Adipocyte (in vitro differentiated cells): ENCODE data around the gene TACC2.
"Not testable (repeated sequence)": the region's sequence is repeated elsewhere in the genome, so short reads cannot be mapped to it uniquely, and the experiment has no call there.

Source experiments
- DNase-seq: peaks from one replicate; pipeline ENCODE4 v3.0.0-alpha.2; 2015; ENCODE audit warnings: low read depth
- H3K27me3 ChIP-seq: replicated peaks from 2 replicates; pipeline ENCODE4 v1.7.0; 2013; ENCODE audit warnings: mild to moderate bottlenecking, low read length, moderate library complexity; ENCODE audit not compliant: control insufficient read depth, insufficient read depth
- H3K36me3 ChIP-seq: 2 replicates; pipeline ENCODE4 v1.7.0; 2013; ENCODE audit warnings: low read length, mild to moderate bottlenecking, moderate library complexity; ENCODE audit not compliant: control insufficient read depth, insufficient read depth, severe bottlenecking
- H3K4me1 ChIP-seq: 2 replicates; pipeline ENCODE4 v1.7.0; 2013; ENCODE audit warnings: mild to moderate bottlenecking, low read length, moderate library complexity; ENCODE audit not compliant: control insufficient read depth, insufficient read depth
- H3K4me3 ChIP-seq: 2 replicates; pipeline ENCODE4 v1.7.0; 2013; ENCODE audit warnings: mild to moderate bottlenecking, low read length, moderate library complexity
- H3K9ac ChIP-seq: 2 replicates; pipeline ENCODE4 v1.7.0; 2013; ENCODE audit warnings: mild to moderate bottlenecking, low read length, moderate library complexity
- H3K9me3 ChIP-seq: 2 replicates; pipeline ENCODE4 v1.7.0; 2013; ENCODE audit warnings: mild to moderate bottlenecking, low read length, moderate library complexity; ENCODE audit not compliant: control insufficient read depth

The TACC2 gene

GRCh38 chr10:122099562-122099961 is 110.6 kb downstream of the TACC2 start:
- H3K9ac ChIP-seq = peak overlapping the region; percentile 45
- no peak overlapping the region for H3K4me3 ChIP-seq
- DNase-seq = no peak
- no peaks in the 10 kb centered on the region for H3K9me3 ChIP-seq
- H3K4me1 ChIP-seq = peaks cover 41% of the 10 kb centered on the region
- peaks cover 11% of the 10 kb centered on the region for H3K27me3 ChIP-seq
- H3K36me3 ChIP-seq = no peaks in the 10 kb centered on the region

- no peaks in the 10 kb centered on the region for H3K36me3 ChIP-seq
- H3K27me3 ChIP-seq = peaks cover 6% of the 10 kb centered on the region
- no peaks in the 10 kb centered on the region for H3K9me3 ChIP-seq
- DNase-seq = no peak
- peaks cover 38% of the 10 kb centered on the region for H3K4me1 ChIP-seq
- no peak overlapping the region for H3K9ac ChIP-seq
- no peak overlapping the region for H3K4me3 ChIP-seq
Measured at GRCh38 chr10:122102146-122102868, 113.3 kb downstream of the TACC2 start.

- H3K27me3 ChIP-seq = peaks cover 6% of the 10 kb centered on the region
- peak; percentile 65 for DNase-seq
- H3K9ac ChIP-seq = no peak overlapping the region
- peaks cover 35% of the 10 kb centered on the region for H3K4me1 ChIP-seq
- no peak overlapping the region for H3K4me3 ChIP-seq
- no peaks in the 10 kb centered on the region for H3K36me3 ChIP-seq
- no peaks in the 10 kb centered on the region for H3K9me3 ChIP-seq
Measured at GRCh38 chr10:122102869-122103525, 114.0 kb downstream of the TACC2 start.

GRCh38 chr10:122103592-122103991 is 114.6 kb downstream of the TACC2 start:
- Histone ChIP-seq H3K27me3 (peaks cover 6% of the 10 kb centered on the region), H3K36me3 (no peaks in the 10 kb centered on the region), H3K4me1 (peaks cover 29% of the 10 kb centered on the region), H3K4me3 (no peak overlapping the region), H3K9me3 (no peaks in the 10 kb centered on the region), H3K9ac (no peak overlapping the region)
- no peak for DNase-seq

GRCh38 chr10:122108786-122109185 is 119.8 kb downstream of the TACC2 start:
- DNase-seq, H3K36me3 ChIP-seq, H3K4me1 ChIP-seq, H3K9me3 ChIP-seq, H3K27me3 ChIP-seq, H3K9ac ChIP-seq, H3K4me3 ChIP-seq: not testable (repeated sequence)

GRCh38 chr10:122112021-122112616 is 123.2 kb downstream of the TACC2 start:
- H3K9ac ChIP-seq = peak overlapping the region; percentile 93
- H3K27me3 ChIP-seq = no peaks in the 10 kb centered on the region
- no peak for DNase-seq
- no peaks in the 10 kb centered on the region for H3K9me3 ChIP-seq
- peaks cover 34% of the 10 kb centered on the region for H3K4me1 ChIP-seq
- no peaks in the 10 kb centered on the region for H3K36me3 ChIP-seq
- peak overlapping the region; percentile 89 for H3K4me3 ChIP-seq

- no peaks in the 10 kb centered on the region for H3K36me3 ChIP-seq
- H3K27me3 ChIP-seq = no peaks in the 10 kb centered on the region
- peak overlapping the region; percentile 93 for H3K9ac ChIP-seq
- peak; percentile 98 for DNase-seq
- H3K9me3 ChIP-seq = no peaks in the 10 kb centered on the region
- H3K4me3 ChIP-seq = peak overlapping the region; percentile 89
- peaks cover 34% of the 10 kb centered on the region for H3K4me1 ChIP-seq
Measured at GRCh38 chr10:122112625-122113160, 123.7 kb downstream of the TACC2 start.

- Histone ChIP-seq H3K36me3 (no peaks in the 10 kb centered on the region), H3K9ac (peak overlapping the region; percentile 93), H3K4me1 (peaks cover 34% of the 10 kb centered on the region), H3K27me3 (no peaks in the 10 kb centered on the region), H3K9me3 (no peaks in the 10 kb centered on the region), H3K4me3 (peak overlapping the region; percentile 89)
- DNase-seq = peak; percentile 92
Measured at GRCh38 chr10:122113161-122113944, 124.4 kb downstream of the TACC2 start.

GRCh38 chr10:122113945-122114747 is 125.2 kb downstream of the TACC2 start:
- DNase-seq = peak; percentile 34
- no peaks in the 10 kb centered on the region for H3K36me3 ChIP-seq
- no peaks in the 10 kb centered on the region for H3K27me3 ChIP-seq

GRCh38 chr10:122115874-122116273 is 126.9 kb downstream of the TACC2 start:
- Histone ChIP-seq H3K4me3 (no peak overlapping the region), H3K9ac (no peak overlapping the region), H3K4me1 (peaks cover 34% of the 10 kb centered on the region), H3K9me3 (no peaks in the 10 kb centered on the region), H3K27me3 (no peaks in the 10 kb centered on the region), H3K36me3 (no peaks in the 10 kb centered on the region)
- no peak for DNase-seq

More at GRCh38 chr10:122113945-122114747, 125.2 kb downstream of the TACC2 start:
- H3K4me3 ChIP-seq = peak overlapping the region; percentile 89
- H3K9me3 ChIP-seq = no peaks in the 10 kb centered on the region
- H3K9ac ChIP-seq = peak overlapping the region; percentile 93
- peaks cover 34% of the 10 kb centered on the region for H3K4me1 ChIP-seq
